HG03159 (cell line): ENCODE data around the gene METTL24.
"Not testable (repeated sequence)": the region's sequence is repeated elsewhere in the genome, so short reads cannot be mapped to it uniquely, and the experiment has no call there.

Source experiments
- ATAC-seq: cut with Tn5 transposase; IDR thresholded peaks from one replicate; pipeline ENCODE4 v1.9.1; 2021; ENCODE audit warnings: mild to moderate bottlenecking, moderate library complexity; ENCODE audit not compliant: unreplicated experiment

Gene METTL24

GRCh38 chr6:110364364-110365105 is 6.4 kb upstream of the METTL24 start:
- ATAC-seq: no peak

- ATAC-seq: no peak
These were observed 5.6 kb upstream of the METTL24 start for GRCh38 chr6:110363748-110364147.

- no peak for ATAC-seq
These were observed 2.5 kb upstream of the METTL24 start for GRCh38 chr6:110360676-110361075.

- ATAC-seq: no peak
These were observed 1.4 kb upstream of the METTL24 start for GRCh38 chr6:110359556-110359955.

DNA sequence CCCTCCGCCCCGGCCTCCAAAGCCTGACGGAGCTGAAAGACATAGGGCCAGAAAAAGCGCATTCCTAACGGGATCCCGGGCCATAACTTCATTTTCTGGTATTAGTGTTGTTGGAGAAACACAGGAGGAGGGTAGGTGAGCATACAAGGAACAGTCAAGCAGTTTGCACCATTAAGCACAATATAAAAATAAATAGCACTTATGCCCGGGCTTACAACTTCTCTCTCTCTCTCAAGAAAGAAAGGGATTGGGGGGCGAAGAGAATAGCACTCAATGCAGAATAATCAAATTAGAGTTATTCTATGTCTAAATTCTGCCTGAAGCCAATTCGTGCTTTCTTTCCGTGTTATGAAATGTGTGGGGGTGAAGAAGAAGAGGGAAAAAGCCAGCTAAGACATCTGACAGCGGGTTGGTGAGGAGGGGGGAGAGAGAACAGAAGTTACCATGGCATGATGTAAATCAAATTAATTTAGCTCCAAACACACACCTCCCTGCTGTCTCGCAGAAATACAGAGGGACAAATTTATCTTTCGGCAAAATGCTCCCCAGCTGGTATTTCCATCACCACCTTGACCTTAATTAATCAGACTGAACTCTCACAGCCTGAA is 508 bp upstream of the METTL24 start:
- ATAC-seq: no peak

GRCh38 chr6:110357298-110357663 is 868 bp downstream of the METTL24 start:
- ATAC-seq: no peak

DNA sequence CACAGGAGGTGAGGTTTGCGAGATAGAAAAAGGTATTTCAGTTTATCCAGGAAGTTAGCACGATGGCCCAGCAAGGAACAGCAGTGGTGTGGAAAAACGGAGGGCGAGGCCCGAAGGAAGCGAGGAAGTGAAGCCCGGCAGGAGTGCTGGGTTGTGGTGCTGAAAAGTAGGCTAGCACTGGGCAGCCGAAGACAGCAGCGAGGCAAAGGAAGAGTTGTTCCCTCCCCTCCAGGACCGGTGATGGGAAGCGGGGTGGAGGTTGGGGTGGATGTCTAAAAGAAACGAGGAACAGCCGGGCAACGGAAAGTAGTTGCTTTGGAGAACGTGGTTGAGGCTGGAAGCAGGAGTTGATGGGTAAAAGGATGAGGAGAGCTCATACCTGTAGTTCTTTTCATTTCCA is 1.4 kb downstream of the METTL24 start:
- no peak for ATAC-seq

GRCh38 chr6:110355727-110356126 is 2.4 kb downstream of the METTL24 start:
- ATAC-seq: no peak

- no peak for ATAC-seq
These were observed 3.1 kb downstream of the METTL24 start for GRCh38 chr6:110355022-110355421.

GRCh38 chr6:110354153-110354552 is 4.0 kb downstream of the METTL24 start:
- no peak for ATAC-seq

GRCh38 chr6:110353457-110354001 is 4.6 kb downstream of the METTL24 start:
- no peak for ATAC-seq

- ATAC-seq: no peak
These were observed 5.4 kb downstream of the METTL24 start for GRCh38 chr6:110352563-110353262.

DNA sequence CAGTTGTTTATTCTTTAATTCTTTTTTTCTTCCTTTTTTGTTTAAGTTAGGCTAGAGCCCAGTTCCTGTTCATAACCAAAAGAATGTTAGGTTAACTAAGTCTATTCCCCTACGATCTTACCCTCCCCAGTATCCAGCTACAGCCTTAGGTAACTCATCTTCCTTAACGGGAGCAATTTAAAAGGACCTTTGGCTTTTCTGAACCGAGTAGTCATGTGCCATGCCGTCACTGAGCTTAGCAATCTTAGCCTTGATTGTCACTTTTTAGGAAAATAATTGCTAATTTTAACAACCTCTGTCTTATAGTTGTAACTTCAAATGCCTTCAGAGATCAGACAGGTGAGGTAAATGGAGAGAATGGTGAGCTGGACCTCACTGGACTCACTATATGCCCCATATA is 6.2 kb downstream of the METTL24 start:
- ATAC-seq: no peak

- ATAC-seq: no peak
These were observed 6.6 kb downstream of the METTL24 start for GRCh38 chr6:110351546-110351945.

DNA sequence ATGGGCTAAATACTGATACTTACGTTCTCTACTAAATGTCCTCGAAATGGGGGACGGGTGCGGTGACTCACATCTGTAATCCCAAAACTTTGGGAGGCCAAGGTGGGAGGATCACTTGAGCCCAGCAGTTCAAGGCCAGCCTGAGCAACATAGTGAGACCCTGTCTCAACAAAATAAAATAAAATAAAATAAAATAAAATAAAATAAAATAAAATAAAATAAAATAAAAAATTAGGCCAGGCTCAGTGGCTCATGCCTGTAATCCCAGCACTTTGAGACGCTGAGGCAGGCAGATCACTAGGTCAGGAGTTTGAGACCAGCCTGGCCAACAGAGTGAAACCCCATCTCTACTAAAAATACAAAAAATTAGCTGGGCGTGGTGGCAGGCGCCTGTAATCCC is 7.6 kb downstream of the METTL24 start:
- ATAC-seq: not testable (repeated sequence)

DNA sequence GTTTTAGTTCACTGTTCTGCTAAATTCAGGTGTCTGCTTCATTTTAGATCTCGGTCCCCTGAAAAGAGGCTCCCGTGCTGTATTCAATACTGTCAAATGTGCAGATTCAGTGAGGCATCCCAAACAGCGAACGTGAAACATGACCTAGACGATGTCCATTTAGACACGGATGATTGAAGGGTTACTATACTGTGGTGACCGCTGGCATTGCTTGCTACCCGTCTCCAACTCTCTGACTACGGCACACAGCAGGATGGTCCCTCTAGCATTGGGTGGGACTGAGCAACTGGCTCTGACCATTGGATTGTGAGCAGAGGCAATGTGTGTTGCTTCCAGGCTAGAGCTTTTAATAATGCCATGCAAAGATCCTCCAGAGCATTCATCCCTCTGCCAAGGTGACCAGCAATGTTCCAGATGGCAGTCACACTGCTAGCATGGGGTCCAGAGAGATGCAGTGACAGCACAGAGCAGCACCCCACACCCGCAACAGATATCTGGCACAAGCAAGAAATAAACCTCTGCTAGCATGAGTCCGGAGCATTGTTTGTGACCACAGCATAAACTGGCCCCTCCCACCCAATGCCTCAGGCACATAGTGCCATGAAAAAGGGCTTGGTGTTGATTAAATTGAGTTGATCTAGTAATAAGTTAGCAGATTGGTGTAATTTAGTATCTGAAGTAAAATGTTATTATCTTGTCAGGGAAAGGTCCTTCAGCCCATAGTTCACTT is 9.0 kb downstream of the METTL24 start:
- no peak for ATAC-seq

DNA sequence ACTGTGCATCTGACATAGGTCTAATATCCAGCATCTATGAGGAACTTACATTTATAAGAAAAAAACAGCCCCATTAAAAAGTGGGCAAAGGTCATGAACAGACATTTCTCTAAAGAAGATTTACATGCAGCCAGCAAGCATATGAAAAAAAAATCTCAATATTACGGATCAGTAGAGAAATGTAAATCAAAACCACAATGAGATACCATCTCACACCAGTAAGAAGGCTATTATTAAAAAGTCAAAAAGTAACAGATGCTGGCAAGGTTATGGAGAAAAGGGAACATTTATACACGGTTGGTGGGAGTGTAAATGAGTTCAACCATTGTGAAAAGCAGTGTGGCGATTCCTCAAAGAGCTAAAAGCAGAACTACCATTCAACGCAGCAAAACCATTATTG is 13.1 kb downstream of the METTL24 start:
- ATAC-seq: no peak

DNA sequence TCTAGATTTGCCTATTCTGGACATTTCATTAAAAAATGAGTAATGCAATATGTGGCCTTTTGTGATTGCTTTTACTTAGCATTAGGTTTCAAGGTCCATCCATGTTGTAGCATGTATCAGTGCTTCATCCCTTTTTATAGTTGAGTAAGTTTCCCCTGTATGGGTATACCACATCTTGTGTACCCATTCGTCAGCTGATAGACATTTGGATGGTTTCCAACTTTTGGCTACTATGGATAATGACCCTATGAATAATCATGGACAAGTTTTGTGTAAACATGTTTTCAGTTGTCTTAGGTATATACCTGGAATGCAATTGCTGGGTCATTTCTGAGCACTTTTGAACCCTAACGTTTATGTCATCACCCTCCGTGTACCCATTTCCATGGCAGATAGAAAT is 15.4 kb downstream of the METTL24 start:
- ATAC-seq: no peak

- no peak for ATAC-seq
These were observed 16.2 kb downstream of the METTL24 start for GRCh38 chr6:110341663-110342596.

GRCh38 chr6:110341067-110341466 is 17.1 kb downstream of the METTL24 start:
- no peak for ATAC-seq
